AML-193 (cell line): ENCODE results near the gene ITIH2.
"Not testable (repeated sequence)": the region's sequence is repeated elsewhere in the genome, so short reads cannot be mapped to it uniquely, and the experiment has no call there.

Source experiments
- DNase-seq, 2 experiments: peaks; one replicate each; lab custom pipeline; 2025; lab: John Stamatoyannopoulos, UW

The ITIH2 gene

GRCh38 chr10:7693194-7693593 lies 9.9 kb upstream of the ITIH2 start:
- DNase-seq: not testable (repeated sequence)

GRCh38 chr10:7696545-7696944 lies 6.6 kb upstream of the ITIH2 start:
- DNase-seq: no peak

GRCh38 chr10:7697426-7697825 lies 5.7 kb upstream of the ITIH2 start:
- DNase-seq: no peak

- no peak for DNase-seq
Measured at GRCh38 chr10:7700577-7701125, 2.5 kb upstream of the ITIH2 start.

- no peak for DNase-seq
Measured at GRCh38 chr10:7701158-7701742, 1.9 kb upstream of the ITIH2 start.

GRCh38 chr10:7702288-7702812 lies 766 bp upstream of the ITIH2 start:
- DNase-seq: no peak

- DNase-seq: no peak
Measured at GRCh38 chr10:7704071-7705016, 1.2 kb downstream of the ITIH2 start.

GRCh38 chr10:7705341-7705740 lies 2.2 kb downstream of the ITIH2 start:
- DNase-seq: no peak

GRCh38 chr10:7706534-7707073 lies 3.5 kb downstream of the ITIH2 start:
- DNase-seq: no peak

- no peak for DNase-seq
Measured at GRCh38 chr10:7707102-7707501, 4.0 kb downstream of the ITIH2 start.

- no peak for DNase-seq
Measured at GRCh38 chr10:7707858-7708622, 4.9 kb downstream of the ITIH2 start.

- no peak for DNase-seq
Measured at GRCh38 chr10:7708832-7709231, 5.7 kb downstream of the ITIH2 start.

GRCh38 chr10:7710446-7710845 lies 7.3 kb downstream of the ITIH2 start:
- no peak for DNase-seq

- DNase-seq: not testable (repeated sequence)
Measured at GRCh38 chr10:7711075-7711474, 8.0 kb downstream of the ITIH2 start.

GRCh38 chr10:7715515-7715914 lies 12.4 kb downstream of the ITIH2 start:
- no peak for DNase-seq

GRCh38 chr10:7717767-7718166 lies 14.7 kb downstream of the ITIH2 start:
- no peak for DNase-seq

- no peak for DNase-seq
Measured at GRCh38 chr10:7718685-7719084, 15.6 kb downstream of the ITIH2 start.

- DNase-seq: no peak
Measured at GRCh38 chr10:7720478-7720877, 17.4 kb downstream of the ITIH2 start.

- DNase-seq: no peak
Measured at GRCh38 chr10:7722927-7723529, 19.9 kb downstream of the ITIH2 start.

GRCh38 chr10:7734821-7735220 lies 31.7 kb downstream of the ITIH2 start:
- no peak for DNase-seq
